HTERT RPE-1 (cell line): ENCODE data around the gene XXYLT1.

Experiments
- in situ Hi-C: fragments of 300-500 bp; cut with MboI; formaldehyde crosslinking; loops from 4 replicates; pipeline ENCODE4 v1.14.3; 2020; ENCODE audit warnings: low sequenced_read_pairs

Gene XXYLT1

GRCh38 chr3:195071011-195071728 is 199.8 kb downstream of the XXYLT1 start:
- in situ Hi-C loops = no loop called here

- in situ Hi-C loops = no loop called here
Measured at GRCh38 chr3:195070336-195070735, 200.6 kb downstream of the XXYLT1 start.

GRCh38 chr3:195069501-195070251 is 201.3 kb downstream of the XXYLT1 start:
- in situ Hi-C loops = no loop called here

GRCh38 chr3:195068084-195069080 is 202.6 kb downstream of the XXYLT1 start:
- in situ Hi-C loops = no loop called here

GRCh38 chr3:195066441-195066841 is 204.5 kb downstream of the XXYLT1 start:
- in situ Hi-C loops = no loop called here

- in situ Hi-C loops = no loop called here
Measured at GRCh38 chr3:195065864-195066185, 205.1 kb downstream of the XXYLT1 start.

GRCh38 chr3:195065142-195065863 is 205.7 kb downstream of the XXYLT1 start:
- in situ Hi-C loops = no loop called here

GRCh38 chr3:195064300-195064931 is 206.5 kb downstream of the XXYLT1 start:
- in situ Hi-C loops = no loop called here

- in situ Hi-C loops = no loop called here
Measured at GRCh38 chr3:195063581-195064193, 207.3 kb downstream of the XXYLT1 start.

- in situ Hi-C loops = no loop called here
Measured at GRCh38 chr3:195062866-195063540, 208.0 kb downstream of the XXYLT1 start.

GRCh38 chr3:195061756-195062655 is 209.0 kb downstream of the XXYLT1 start:
- in situ Hi-C loops = no loop called here

- in situ Hi-C loops = no loop called here
Measured at GRCh38 chr3:195060531-195061291, 210.2 kb downstream of the XXYLT1 start.

- in situ Hi-C loops = no loop called here
Measured at GRCh38 chr3:195060217-195060481, 210.8 kb downstream of the XXYLT1 start.

GRCh38 chr3:195059471-195060216 is 211.3 kb downstream of the XXYLT1 start:
- in situ Hi-C loops = no loop called here

GRCh38 chr3:195059006-195059350 is 212.0 kb downstream of the XXYLT1 start:
- in situ Hi-C loops = no loop called here

- in situ Hi-C loops = no loop called here
Measured at GRCh38 chr3:195058336-195059005, 212.5 kb downstream of the XXYLT1 start.

- in situ Hi-C loops = no loop called here
Measured at GRCh38 chr3:195057716-195058115, 213.2 kb downstream of the XXYLT1 start.
